H1 (cell line): ENCODE measurements around the gene PTH2R. TPM values are rescaled to one million over a fixed set of nuclear protein-coding genes. Genes with fewer than 3 reads are reported as not detected.

ENCODE experiments used
- CTCF ChIA-PET: fragments of 300-600 bp; sonication (Branson Sonifier 250); formaldehyde crosslinking; loops from one replicate; lab custom pipeline; 2021; ENCODE audit not compliant: partially characterized antibody; lab: Charles Lee
- POLR2A ChIA-PET: fragments of 300-600 bp; sonication (Branson Sonifier 250); formaldehyde crosslinking; loops from one replicate; lab custom pipeline; 2021; ENCODE audit warnings: inconsistent platforms; ENCODE audit not compliant: partially characterized antibody; lab: Charles Lee
- DNase-seq, 2 experiments: peaks; one replicate each; pipeline versions ENCODE4 v3.0.0 to v3.0.0-alpha.2; 2010 to 2022; ENCODE audit warnings: low spot score in 2 of 2, low read depth in 1 of 2, mixed read lengths in 1 of 2
- FAIRE-seq: peaks from 2 replicates; lab custom pipeline; 2011; peaks lifted over from hg19 to GRCh38; lab: Jason Lieb, UNC
- H2AFZ ChIP-seq: 2 replicates; pipeline ENCODE4 v1.8.1; 2012; ENCODE audit warnings: low read length, inconsistent platforms
- H2AK5ac ChIP-seq: 2 replicates; pipeline ENCODE4 v1.6.1; 2013; ENCODE audit warnings: low read depth, low read length
- H2BK120ac ChIP-seq: replicated peaks from 2 replicates; pipeline ENCODE3; 2013; ENCODE audit warnings: low read depth, low read length, inconsistent platforms
- H2BK12ac ChIP-seq: 2 replicates; pipeline ENCODE4 v1.6.1; 2013; ENCODE audit warnings: low read depth, low read length
- H2BK15ac ChIP-seq: 2 replicates; pipeline ENCODE4 v1.6.1; 2013; ENCODE audit warnings: low read length
- H2BK20ac ChIP-seq: 2 replicates; pipeline ENCODE4 v1.6.1; 2013; ENCODE audit warnings: low read length
- H2BK5ac ChIP-seq: 2 replicates; pipeline ENCODE4 v1.6.1; 2013; ENCODE audit warnings: low read depth, low read length
- H3K14ac ChIP-seq: 2 replicates; pipeline ENCODE4 v1.6.1; 2013; ENCODE audit warnings: inconsistent platforms; ENCODE audit not compliant: insufficient read length
- H3K18ac ChIP-seq: 2 replicates; pipeline ENCODE4 v1.6.1; 2013; ENCODE audit warnings: low read length; ENCODE audit errors: extremely low read depth
- H3K23ac ChIP-seq: 2 replicates; pipeline ENCODE4 v1.6.1; 2013; ENCODE audit warnings: inconsistent platforms; ENCODE audit not compliant: insufficient read length
- H3K23me2 ChIP-seq: 2 replicates; pipeline ENCODE4 v1.6.1; 2013; ENCODE audit warnings: low read depth, low read length
- H3K27ac ChIP-seq: 2 replicates; pipeline ENCODE4 v1.6.1; 2011; ENCODE audit warnings: low read depth, low read length, inconsistent platforms
- H3K27me3 ChIP-seq, 4 experiments: replicated peaks in 1 of 4; 1 replicate in 1 of 4; 2 replicates in 3 of 4; pipeline versions ENCODE4 v1.6.1 to v1.8.1; 2011 to 2013; ENCODE audit warnings: low read length in 3 of 4, mild to moderate bottlenecking in 3 of 4, inconsistent platforms in 2 of 4, mixed read lengths in 2 of 4, moderate library complexity in 1 of 4; ENCODE audit not compliant: control insufficient read depth in 3 of 4, insufficient read depth in 3 of 4; ENCODE audit errors: extremely low read depth in 1 of 4
- H3K36me3 ChIP-seq, 4 experiments: 2 replicates each; pipeline versions ENCODE4 v1.6.1 to v1.8.1; 2011 to 2013; ENCODE audit warnings: mild to moderate bottlenecking in 4 of 4, low read length in 3 of 4, moderate library complexity in 2 of 4, control low read depth in 1 of 4, inconsistent platforms in 1 of 4; ENCODE audit not compliant: insufficient read depth in 4 of 4, control insufficient read depth in 2 of 4
- H3K4ac ChIP-seq: replicated peaks from 2 replicates; pipeline ENCODE3; 2013; ENCODE audit warnings: low read length, low read depth, mixed read lengths, inconsistent platforms; ENCODE audit not compliant: insufficient read length
- H3K4me1 ChIP-seq, 4 experiments: replicated peaks in 1 of 4; 1 replicate in 1 of 4; 2 replicates in 3 of 4; pipeline versions ENCODE4 v1.6.1 to v1.8.1; 2011 to 2013; ENCODE audit warnings: low read length in 3 of 4, inconsistent platforms in 2 of 4, mixed read lengths in 1 of 4; ENCODE audit not compliant: insufficient read depth in 4 of 4, control insufficient read depth in 3 of 4
- H3K4me2 ChIP-seq, 2 experiments: 2 replicates each; pipeline versions ENCODE4 v1.6.1 to v1.8.1; 2011 to 2013; ENCODE audit warnings: low read depth in 2 of 2, low read length in 2 of 2, control low read depth in 1 of 2, inconsistent platforms in 1 of 2, mild to moderate bottlenecking in 1 of 2; ENCODE audit not compliant: insufficient read depth in 1 of 2
- H3K4me3 ChIP-seq, 4 experiments: fragments of 200-600, 300-600 bp in 1 of 4; sonication (generic), shearing (Covaris generic), sonication (Bioruptor Twin) in 1 of 4; 2 replicates each; pipeline versions ENCODE4 v1.5.1 to v1.8.1; 2011 to 2016; ENCODE audit warnings: low read length in 4 of 4, low read depth in 3 of 4, control low read depth in 2 of 4, inconsistent platforms in 2 of 4, mild to moderate bottlenecking in 2 of 4, mixed read lengths in 1 of 4, moderate library complexity in 1 of 4; ENCODE audit not compliant: insufficient read depth in 2 of 4; ENCODE audit errors: extremely low read depth in 1 of 4
- H3K56ac ChIP-seq: replicated peaks from 2 replicates; pipeline ENCODE3; 2013; ENCODE audit warnings: low read depth, mild to moderate bottlenecking, mixed read lengths, low read length, inconsistent platforms; ENCODE audit not compliant: insufficient read length
- H3K79me1 ChIP-seq: 2 replicates; pipeline ENCODE4 v1.6.1; 2013; ENCODE audit warnings: low read depth, low read length, control low read depth
- H3K79me2 ChIP-seq, 2 experiments: 2 replicates each; pipeline versions ENCODE4 v1.6.1 to v1.8.1; 2012 to 2013; ENCODE audit warnings: low read length in 2 of 2, mild to moderate bottlenecking in 2 of 2, inconsistent platforms in 1 of 2; ENCODE audit not compliant: insufficient read depth in 2 of 2, control insufficient read depth in 1 of 2
- H3K9ac ChIP-seq, 4 experiments: replicated peaks in 1 of 4; 1 replicate in 1 of 4; 2 replicates in 3 of 4; pipeline versions ENCODE4 v1.6.1 to v1.8.1; 2011 to 2013; ENCODE audit warnings: low read depth in 3 of 4, low read length in 3 of 4, control low read depth in 2 of 4, mild to moderate bottlenecking in 2 of 4, moderate library complexity in 2 of 4, inconsistent platforms in 1 of 4; ENCODE audit errors: extremely low read depth in 1 of 4
- H3K9me3 ChIP-seq, 2 experiments: 2 replicates each; pipeline versions ENCODE4 v1.6.1 to v1.8.1; 2012 to 2013; ENCODE audit warnings: mild to moderate bottlenecking in 2 of 2, moderate library complexity in 2 of 2, control low read depth in 1 of 2, inconsistent platforms in 1 of 2, low read depth in 1 of 2, low read length in 1 of 2, mixed read lengths in 1 of 2; ENCODE audit not compliant: insufficient read depth in 2 of 2
- H4K20me1 ChIP-seq, 2 experiments: replicated peaks in 1 of 2; 2 replicates each; pipeline versions ENCODE3 to v1.8.1; 2011 to 2013; ENCODE audit warnings: inconsistent platforms in 2 of 2, low read length in 2 of 2, mild to moderate bottlenecking in 1 of 2; ENCODE audit not compliant: insufficient read depth in 2 of 2, control insufficient read depth in 1 of 2
- H4K5ac ChIP-seq: 2 replicates; pipeline ENCODE4 v1.6.1; 2013; ENCODE audit warnings: low read length, low read depth, mixed read lengths, inconsistent platforms; ENCODE audit not compliant: insufficient read length
- H4K8ac ChIP-seq: 2 replicates; pipeline ENCODE4 v1.8.0; 2013; ENCODE audit warnings: mild to moderate bottlenecking, moderate library complexity, low read length, inconsistent platforms; ENCODE audit not compliant: insufficient read depth; ENCODE audit errors: extremely low read depth
- H4K91ac ChIP-seq: replicated peaks from 2 replicates; pipeline ENCODE3; 2013; ENCODE audit warnings: low read length, mixed read lengths, inconsistent platforms; ENCODE audit not compliant: insufficient read length
- ATF2 ChIP-seq: IDR thresholded peaks from 2 replicates; pipeline ENCODE4 v1.6.1; 2012; ENCODE audit warnings: low read length, inconsistent platforms
- BACH1 ChIP-seq: IDR thresholded peaks from 2 replicates; pipeline ENCODE4 v1.6.1; 2012; ENCODE audit warnings: low read length, improper control_type of control experiment
- BCL11A ChIP-seq, 2 experiments: IDR thresholded peaks; one replicate each; pipeline ENCODE4 v1.6.1; 2011; ENCODE audit warnings: low read depth in 2 of 2, low read length in 2 of 2, mild to moderate bottlenecking in 2 of 2
- CHD2 ChIP-seq: IDR thresholded peaks from 2 replicates; pipeline ENCODE4 v1.6.1; 2012; ENCODE audit warnings: low read length, improper control_type of control experiment
- CREB1 ChIP-seq: IDR thresholded peaks from 2 replicates; pipeline ENCODE4 v1.6.1; 2012; ENCODE audit warnings: inconsistent platforms
- EZH2 ChIP-seq: fragments of 200-600 bp; sonication (generic); IDR thresholded peaks from 2 replicates; pipeline ENCODE4 v1.7.1; 2012; ENCODE audit warnings: low read depth, mild to moderate bottlenecking, moderate library complexity, low read length, inconsistent platforms; ENCODE audit not compliant: severe bottlenecking
- GABPA ChIP-seq: IDR thresholded peaks from 2 replicates; pipeline ENCODE4 v1.6.1; 2011; ENCODE audit warnings: mild to moderate bottlenecking, low read length, moderate library complexity, borderline replicate concordance; ENCODE audit not compliant: insufficient read depth
- RBBP5 ChIP-seq: IDR thresholded peaks from 2 replicates; pipeline ENCODE4 v1.7.1; 2012; ENCODE audit warnings: low read depth, mild to moderate bottlenecking, inconsistent platforms, low read length, moderate library complexity, borderline replicate concordance
- SIX5 ChIP-seq: IDR thresholded peaks from 2 replicates; pipeline ENCODE4 v1.6.1; 2011; ENCODE audit warnings: mild to moderate bottlenecking, low read depth, low read length
- SP4 ChIP-seq: IDR thresholded peaks from 2 replicates; pipeline ENCODE4 v1.6.1; 2012; ENCODE audit warnings: low read length, inconsistent platforms
- TAF7 ChIP-seq: optimal IDR thresholded peaks from 2 replicates; pipeline ENCODE3; 2011; ENCODE audit warnings: low read depth, mild to moderate bottlenecking, inconsistent platforms, low read length, moderate library complexity, borderline replicate concordance
- TBP ChIP-seq: IDR thresholded peaks from 2 replicates; pipeline ENCODE4 v1.6.1; 2011; ENCODE audit warnings: low read depth, low read length, improper control_type of control experiment
- WGBS, 2 experiments: shearing (Covaris generic) in 1 of 2; methylation state at CpG; one replicate each; pipeline versions ENCODE4 v1.1.6 to v1.1.7; 2013 to 2015; ENCODE audit warnings: low lambda C conversion rate in 2 of 2, mixed read lengths in 2 of 2, inconsistent platforms in 1 of 2, low coverage in 1 of 2, missing lambda C conversion rate in 1 of 2; ENCODE audit not compliant: insufficient replicate concordance in 2 of 2, insufficient coverage in 1 of 2, insufficient read length in 1 of 2; ENCODE audit errors: extremely low coverage in 1 of 2, missing lambda C conversion rate in 1 of 2; 5-methylcytosine and 5-hydroxymethylcytosine counted together
- polyA plus RNA-seq, 7 experiments: library from polyadenylated mRNA; depleted of rRNA in 3 of 7; stranded (reverse) in 5 of 7; unstranded in 2 of 7; fragments of >200 nt in 5 of 7; fragments of 200-250 nt in 2 of 7; gene quantifications; 1 replicate in 5 of 7; 2 replicates in 1 of 7; 4 replicates in 1 of 7; pipeline versions ENCODE4 v1.2.1 to v1.2.3, GENCODE V29; 2011 to 2013; ENCODE audit warnings: missing spikeins in 2 of 7, mixed read lengths in 2 of 7
- total RNA-seq: library from RNA; stranded (reverse); fragmentation: NEBNext Ultra II Directional; extraction: Animal tissue kit (Norgen Biotek cat#: 25700); gene quantifications from 2 replicates; pipeline ENCODE4 v1.2.1, GENCODE V29; 2021

PTH2R gene
- total and polyA plus RNA-seq, 2 of the 8 experiments (the other 6 are each of a cell fraction or from before 2014, with no cell fraction given) = 0.19 to 0.38 TPM

- Histone ChIP-seq H3K36me3 (no peaks in the 10 kb centered on the region; a peak in 1 of 8 replicates), H2BK15ac (no peak overlapping the region), H3K27ac (no peak overlapping the region), H3K18ac (no peak overlapping the region), H2BK12ac (no peak overlapping the region), H3K27me3 (peaks cover 0 to 3% (median 0%) of the 10 kb centered on the region in 4 experiments; a peak in 2 of 7 replicates), H2BK120ac (no peak overlapping the region), H3K79me1 (no peaks in the 10 kb centered on the region), H4K8ac (no peak overlapping the region), H4K5ac (no peak overlapping the region), H4K91ac (no peak overlapping the region), H2BK20ac (no peak overlapping the region), H2AK5ac (no peak overlapping the region), H3K56ac (no peak overlapping the region), H3K4ac (no peak overlapping the region), H2BK5ac (no peak overlapping the region), H4K20me1 (no peaks in the 10 kb centered on the region), H3K9me3 (no peaks in the 10 kb centered on the region), H3K4me3 (no peak overlapping the region), H3K23me2 (no peaks in the 10 kb centered on the region), H3K23ac (no peak overlapping the region), H3K79me2 (no peaks in the 10 kb centered on the region), H3K9ac (no peak overlapping the region), H3K4me1 (no peaks in the 10 kb centered on the region), H2AFZ (no peak overlapping the region), H3K4me2 (no peak overlapping the region), H3K14ac (no peak overlapping the region)
- DNase-seq = no peak
- ChIA-PET POLR2A (no interaction called here), CTCF (interaction anchor here (1.4 to 2.6 kb wide), 5 partner anchors 13 to 745 kb away, joined by 3 to 9 read pairs (median 4); no protein-coding TSS in a partner anchor)
- WGBS, 2 experiments = 89% methylated on average over 8 of the region's 8 CpGs; no CpG with 5 or more reads in 1 of the 2 experiments
- TF ChIP-seq BACH1 (no peak), TAF7 (no peak), RBBP5 (no peak), CHD2 (no peak), SP4 (no peak), EZH2 (no peak), SIX5 (no peak), BCL11A (IDR thresholded peaks at IDR 0.05; ENCODE audit: low read depth in 2 of 2, low read length in 2 of 2) (no peak), CREB1 (no peak), ATF2 (no peak), TBP (no peak), GABPA (no peak)
- no peak for FAIRE-seq
Measured at GRCh38 chr2:208464205-208464604, 57.6 kb downstream of the PTH2R start.
